Activated CD4-positive, alpha-beta T cell treated with anti-CD3 and anti-CD28 coated beads for 36 hours (primary cell): ENCODE results near the gene HUNK. TPM values are rescaled to one million over a fixed set of nuclear protein-coding genes. Genes with fewer than 3 reads are reported as not detected.

Experiments
- ATAC-seq: fragments of 200-7000 bp; cut with Tn5 transposase; one replicate; pipeline ENCODE4 v1.10.0; 2021; ENCODE audit warnings: mild to moderate bottlenecking, moderate library complexity
- CTCF ChIA-PET: fragments of 350-600 bp; sonication (Branson Sonifier 250); formaldehyde crosslinking; loops from one replicate; lab custom pipeline; 2021; ENCODE audit warnings: antibody characterized with exemption; lab: Charles Lee
- POLR2A ChIA-PET: fragments of 350-600 bp; sonication (Branson Sonifier 250); formaldehyde crosslinking; loops from one replicate; lab custom pipeline; 2021; ENCODE audit warnings: antibody characterized with exemption, inconsistent platforms; lab: Charles Lee
- DNase-seq: peaks from one replicate; pipeline ENCODE4 v3.0.0-alpha.2; 2020
- H3K27ac Mint-ChIP-seq: one replicate; pipeline ENCODE4 v1.8.0; 2021; ENCODE audit warnings: mixed read lengths
- H3K27me3 Mint-ChIP-seq: one replicate; pipeline ENCODE4 v1.8.0; 2021; ENCODE audit warnings: mixed read lengths
- H3K36me3 Mint-ChIP-seq: one replicate; pipeline ENCODE4 v1.8.0; 2021; ENCODE audit warnings: low read depth, mixed read lengths
- H3K4me1 Mint-ChIP-seq: one replicate; pipeline ENCODE4 v1.8.0; 2021; ENCODE audit warnings: mixed read lengths
- H3K4me3 Mint-ChIP-seq: one replicate; pipeline ENCODE4 v1.8.0; 2021; ENCODE audit warnings: mild to moderate bottlenecking, moderate library complexity, mixed read lengths
- H3K9me3 Mint-ChIP-seq: one replicate; pipeline ENCODE4 v1.8.0; 2021; ENCODE audit warnings: low read depth, mixed read lengths
- intact Hi-C, 2 experiments: fragments of 100-400 bp; cut with DNase I in 1 of 2; cut with micrococcal nuclease in 1 of 2; formaldehyde crosslinking; loops; one replicate each; pipeline versions ENCODE4 v1.14.2 to v1.15.1; 2022 to 2024; cut with DNase I, micrococcal nuclease
- total RNA-seq, 2 experiments: library from RNA; stranded (reverse); gene quantifications; one replicate each; pipeline ENCODE4 v1.2.3, GENCODE V29; 2021

HUNK gene
- total RNA-seq, result under 1 TPM; 0.02 to 0.27 TPM

DNA sequence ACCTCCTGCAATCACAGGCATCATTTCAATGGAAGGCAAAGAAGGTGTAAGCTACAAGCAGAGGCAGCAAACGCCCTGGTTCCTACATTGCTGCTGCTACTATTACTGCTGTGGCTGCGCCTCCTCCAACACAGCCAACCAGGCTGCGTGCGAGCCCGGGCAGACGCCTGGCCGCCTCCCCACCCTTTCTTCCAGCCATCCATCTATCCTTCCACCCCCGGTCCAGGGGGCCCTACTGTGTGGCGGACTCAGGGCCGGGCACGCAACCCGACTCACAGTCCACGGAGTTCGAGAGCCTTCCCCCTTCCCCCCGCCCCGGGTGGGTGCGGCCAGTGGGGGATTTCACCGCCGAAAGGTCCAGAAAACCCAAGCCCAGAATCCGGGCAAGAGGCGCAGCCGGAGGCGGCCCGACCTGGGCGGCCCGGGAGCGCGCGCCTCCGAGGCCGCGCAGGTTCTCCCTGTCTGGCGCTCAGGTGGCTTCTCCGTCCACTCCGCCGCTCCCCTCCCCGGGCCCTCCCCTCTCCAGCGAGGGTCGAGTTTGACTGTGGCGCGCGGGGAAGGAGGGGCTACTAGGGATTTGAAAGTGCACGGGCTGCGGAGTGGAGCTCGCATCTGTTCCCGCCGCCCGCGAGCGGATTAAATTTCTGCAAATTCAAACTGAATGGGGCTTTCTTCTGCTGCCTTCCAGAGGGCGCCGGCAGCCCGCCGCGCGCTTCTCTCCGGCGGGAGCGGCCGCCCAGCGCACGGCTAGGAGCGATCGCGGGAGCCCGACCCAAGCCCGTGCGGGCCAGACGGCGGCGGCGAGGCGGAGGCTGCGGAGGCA is at the start of gene HUNK:
TSS of gene HUNK (plus strand) at position 569 of the 823 bp plus-strand sequence. CDS start 655 bp downstream, outside the sequence.
- POLR2A ChIA-PET, result no interaction called here
- intact Hi-C loops, result loop anchor here in 1 of 2 experiments (2.0 to 10.0 kb wide), 3 partner anchors 85 to 712 kb away; partner anchors contain the start of genes MIS18A and TCP10L
- peak; percentile 45 for ATAC-seq

DNA sequence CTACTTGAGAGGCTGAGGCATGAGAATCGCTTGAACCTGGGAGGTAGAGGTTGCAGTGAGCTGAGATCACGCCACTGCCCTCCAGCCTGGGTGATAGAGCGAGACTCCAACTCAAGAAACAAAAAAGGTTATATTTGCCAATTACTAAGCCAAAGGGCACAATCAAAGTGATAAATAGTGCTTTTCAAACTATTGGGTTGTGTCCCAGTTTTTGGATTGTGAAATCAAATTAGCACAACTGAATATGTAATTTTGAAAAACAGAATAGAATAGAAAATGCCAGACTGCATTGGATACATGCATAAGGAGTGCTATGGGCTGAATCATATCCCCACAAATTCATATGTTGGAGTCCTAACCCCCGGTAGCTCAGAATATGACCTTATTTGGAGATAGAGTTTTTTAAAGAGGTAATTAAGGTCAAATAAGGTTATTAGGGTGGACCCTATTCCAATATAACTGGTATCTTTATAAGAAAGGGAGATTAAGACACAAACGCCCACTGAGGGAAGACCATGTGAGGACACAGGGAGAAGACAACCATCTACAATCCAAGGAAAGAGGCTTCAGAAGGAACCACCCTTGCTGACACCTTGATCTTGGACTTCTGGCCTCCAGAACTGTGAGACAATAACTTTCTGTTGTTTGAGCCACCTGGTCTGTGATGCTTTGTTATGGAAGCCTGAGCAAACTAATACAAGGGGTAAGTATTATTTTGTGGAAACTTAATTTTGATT is 42.9 kb upstream of the HUNK start:
- no peak for DNase-seq
- intact Hi-C loops, result no loop called here
- H3K36me3 Mint-ChIP-seq, result no peaks in the 10 kb centered on the region
- no peak overlapping the region for H3K4me3 Mint-ChIP-seq
- no peak overlapping the region for H3K27ac Mint-ChIP-seq
- no peaks in the 10 kb centered on the region for H3K9me3 Mint-ChIP-seq
- ChIA-PET CTCF (no interaction called here), POLR2A (no interaction called here)
- ATAC-seq, result no peak
- peaks cover 5% of the 10 kb centered on the region for H3K27me3 Mint-ChIP-seq
- H3K4me1 Mint-ChIP-seq, result no peaks in the 10 kb centered on the region

More for the DNA sequence above, at the start of gene HUNK:
- CTCF ChIA-PET, result interaction anchor here (0.6 to 1.5 kb wide), 3 partner anchors 17 to 385 kb away, joined by 3 read pairs; no protein-coding TSS in a partner anchor
- Mint-ChIP-seq H3K27me3 (peaks cover 52% of the 10 kb centered on the region), H3K9me3 (no peaks in the 10 kb centered on the region), H3K27ac (no peak within 1 kb of the TSS), H3K36me3 (no peaks in the 10 kb centered on the region), H3K4me1 (peaks cover 6% of the 10 kb centered on the region), H3K4me3 (peak within 1 kb of the TSS; percentile 68)
- peak; percentile 37 for DNase-seq

DNA sequence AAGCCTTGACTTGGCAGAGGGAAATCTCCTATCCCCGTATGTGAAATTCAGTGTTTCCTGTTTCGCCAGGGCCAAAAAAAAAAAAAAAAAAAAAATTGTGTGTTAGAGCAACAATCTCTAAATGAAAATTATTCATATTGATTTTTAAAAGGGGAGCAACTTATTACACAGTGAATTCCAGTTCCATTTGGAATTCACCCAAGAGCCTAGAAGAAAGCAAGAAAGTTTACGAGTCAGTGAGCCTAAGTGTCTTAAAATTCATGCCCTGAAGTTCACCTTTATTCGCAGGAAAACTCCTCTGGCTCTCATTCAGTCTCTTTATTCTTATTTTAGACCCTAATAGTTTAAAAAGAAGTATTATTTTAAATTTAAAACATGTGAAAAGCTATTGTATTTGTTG is 42.1 kb upstream of the HUNK start:
- Mint-ChIP-seq H3K4me1 (no peaks in the 10 kb centered on the region), H3K4me3 (no peak overlapping the region), H3K36me3 (no peaks in the 10 kb centered on the region), H3K9me3 (no peaks in the 10 kb centered on the region), H3K27ac (no peak overlapping the region), H3K27me3 (peaks cover 8% of the 10 kb centered on the region)
- ChIA-PET POLR2A (no interaction called here), CTCF (no interaction called here)
- ATAC-seq, result no peak
- intact Hi-C loops, result no loop called here
- no peak for DNase-seq

- CTCF ChIA-PET, result no interaction called here
- H3K4me1 Mint-ChIP-seq, result no peaks in the 10 kb centered on the region
These were observed 35.8 kb upstream of the HUNK start for GRCh38 chr21:31837041-31837440.

DNA sequence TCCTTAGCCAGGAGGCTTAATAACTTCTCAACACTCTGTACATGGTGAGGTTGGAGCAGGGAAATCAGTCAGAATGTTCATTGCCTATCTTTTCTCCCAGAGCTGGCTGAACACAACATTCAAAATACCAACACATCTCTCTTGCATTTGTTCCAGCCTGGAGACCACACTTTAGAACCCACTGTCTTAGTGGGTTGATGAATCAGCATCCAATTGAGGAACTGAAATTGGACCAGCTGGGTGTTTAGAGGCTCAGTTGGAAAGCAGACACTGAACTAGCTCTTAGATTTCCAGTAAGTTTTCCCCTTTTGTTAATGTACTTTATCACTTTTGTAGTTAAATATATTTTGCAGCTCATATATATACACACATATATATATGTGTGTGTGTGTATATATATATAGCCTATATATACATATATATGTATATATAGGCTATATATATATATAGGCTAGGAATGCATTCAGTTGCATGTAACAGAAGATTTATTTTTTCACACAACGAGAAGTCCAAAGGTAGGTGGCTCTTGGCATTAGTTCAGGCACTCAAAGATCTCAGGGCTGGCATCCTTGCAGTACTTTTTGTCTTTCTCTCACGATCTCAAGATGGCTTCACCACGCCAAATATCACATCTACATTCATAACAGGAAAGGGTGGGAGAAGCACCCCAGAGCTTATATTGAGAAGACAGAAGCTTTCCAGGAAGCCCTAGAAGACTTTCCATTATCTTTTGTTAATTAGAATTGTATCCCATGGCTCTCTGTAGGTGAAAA is 35.0 kb upstream of the HUNK start:
- intact Hi-C loops, result no loop called here
- CTCF ChIA-PET, result no interaction called here
- POLR2A ChIA-PET, result no interaction called here

More at GRCh38 chr21:31837041-31837440, 35.8 kb upstream of the HUNK start:
- DNase-seq, result no peak
- POLR2A ChIA-PET, result no interaction called here
- no peak overlapping the region for H3K27ac Mint-ChIP-seq
- H3K27me3 Mint-ChIP-seq, result peaks cover 16% of the 10 kb centered on the region
- intact Hi-C loops, result no loop called here
- H3K4me3 Mint-ChIP-seq, result no peak overlapping the region
- no peak for ATAC-seq
- H3K9me3 Mint-ChIP-seq, result no peaks in the 10 kb centered on the region
- no peaks in the 10 kb centered on the region for H3K36me3 Mint-ChIP-seq

GRCh38 chr21:31838586-31839355 is 34.0 kb upstream of the HUNK start:
- ATAC-seq (no peak), DNase-seq (no peak)
- Mint-ChIP-seq H3K27ac (no peak overlapping the region), H3K27me3 (peaks cover 18% of the 10 kb centered on the region), H3K4me1 (no peaks in the 10 kb centered on the region), H3K9me3 (no peaks in the 10 kb centered on the region), H3K4me3 (no peak overlapping the region), H3K36me3 (no peaks in the 10 kb centered on the region)
- ChIA-PET CTCF (interaction anchor here (1.2 kb wide), 1 partner anchor 53 kb away, joined by 3 read pairs; no protein-coding TSS in a partner anchor), POLR2A (no interaction called here)
- intact Hi-C loops, result no loop called here

More for the DNA sequence above, 35.0 kb upstream of the HUNK start:
- DNase-seq (no peak), ATAC-seq (no peak)
- peaks cover 15% of the 10 kb centered on the region for H3K27me3 Mint-ChIP-seq
- H3K4me1 Mint-ChIP-seq, result no peaks in the 10 kb centered on the region
- H3K9me3 Mint-ChIP-seq, result no peaks in the 10 kb centered on the region
- H3K4me3 Mint-ChIP-seq, result no peak overlapping the region
- no peak overlapping the region for H3K27ac Mint-ChIP-seq
- no peaks in the 10 kb centered on the region for H3K36me3 Mint-ChIP-seq

DNA sequence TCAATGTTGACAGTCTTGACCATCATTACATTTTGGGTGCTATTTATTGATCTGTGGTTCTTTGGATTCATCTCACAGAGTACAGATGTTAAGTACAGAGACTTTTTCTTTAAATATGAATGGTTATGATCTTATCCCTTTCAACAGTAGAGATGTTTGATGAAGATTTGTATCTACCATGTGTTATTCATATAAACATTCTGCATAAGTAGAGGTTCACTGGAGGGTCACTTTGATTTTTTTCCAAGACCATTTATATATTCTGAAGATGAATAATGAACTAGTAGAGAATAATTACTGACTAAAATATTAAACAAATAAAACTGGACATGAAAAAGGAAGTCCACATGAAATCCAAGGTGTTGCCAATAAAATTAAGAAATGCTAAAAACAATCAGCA is 28.6 kb upstream of the HUNK start:
- no peaks in the 10 kb centered on the region for H3K9me3 Mint-ChIP-seq
- no peak overlapping the region for H3K27ac Mint-ChIP-seq
- no peak for ATAC-seq
- no peak overlapping the region for H3K4me3 Mint-ChIP-seq
- ChIA-PET POLR2A (no interaction called here), CTCF (no interaction called here)
- H3K27me3 Mint-ChIP-seq, result peaks cover 20% of the 10 kb centered on the region
- no peak for DNase-seq
- no peaks in the 10 kb centered on the region for H3K36me3 Mint-ChIP-seq
- H3K4me1 Mint-ChIP-seq, result no peaks in the 10 kb centered on the region
- intact Hi-C loops, result no loop called here

GRCh38 chr21:31845151-31845729 is 27.6 kb upstream of the HUNK start:
- H3K27me3 Mint-ChIP-seq, result peaks cover 21% of the 10 kb centered on the region
- H3K36me3 Mint-ChIP-seq, result no peaks in the 10 kb centered on the region
- no peaks in the 10 kb centered on the region for H3K9me3 Mint-ChIP-seq
- no peak overlapping the region for H3K27ac Mint-ChIP-seq
- H3K4me3 Mint-ChIP-seq, result no peak overlapping the region
- ChIA-PET CTCF (interaction anchor here (1.2 kb wide), 1 partner anchor 10 kb away, joined by 3 read pairs; no protein-coding TSS in a partner anchor), POLR2A (no interaction called here)
- no peaks in the 10 kb centered on the region for H3K4me1 Mint-ChIP-seq
- ATAC-seq (no peak), DNase-seq (no peak)
- intact Hi-C loops, result no loop called here

DNA sequence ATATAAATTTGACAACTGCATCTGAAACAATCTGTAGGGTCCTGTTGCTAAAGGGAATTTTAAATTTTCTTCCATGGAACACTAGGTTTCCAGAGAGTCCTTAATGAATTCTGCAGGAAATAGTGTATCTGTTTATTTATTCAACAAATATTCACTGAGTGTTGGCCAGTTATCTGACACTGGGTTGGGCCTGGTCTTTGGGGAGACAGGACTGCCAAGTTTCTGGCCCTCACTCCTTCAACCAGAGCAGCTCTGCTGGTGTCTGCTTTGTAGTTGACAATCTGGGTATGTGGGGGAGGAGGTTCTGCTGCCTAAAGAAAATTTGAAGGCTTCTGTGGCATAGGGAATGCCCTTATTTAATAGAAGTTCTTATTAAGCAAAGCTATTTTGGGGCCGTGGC is 26.1 kb upstream of the HUNK start:
- DNase-seq (no peak), ATAC-seq (no peak)
- H3K36me3 Mint-ChIP-seq, result no peaks in the 10 kb centered on the region
- POLR2A ChIA-PET, result no interaction called here
- H3K9me3 Mint-ChIP-seq, result no peaks in the 10 kb centered on the region
- CTCF ChIA-PET, result no interaction called here
- H3K27me3 Mint-ChIP-seq, result peaks cover 27% of the 10 kb centered on the region
- intact Hi-C loops, result no loop called here
- no peak overlapping the region for H3K27ac Mint-ChIP-seq
- H3K4me3 Mint-ChIP-seq, result no peak overlapping the region
- H3K4me1 Mint-ChIP-seq, result no peaks in the 10 kb centered on the region

DNA sequence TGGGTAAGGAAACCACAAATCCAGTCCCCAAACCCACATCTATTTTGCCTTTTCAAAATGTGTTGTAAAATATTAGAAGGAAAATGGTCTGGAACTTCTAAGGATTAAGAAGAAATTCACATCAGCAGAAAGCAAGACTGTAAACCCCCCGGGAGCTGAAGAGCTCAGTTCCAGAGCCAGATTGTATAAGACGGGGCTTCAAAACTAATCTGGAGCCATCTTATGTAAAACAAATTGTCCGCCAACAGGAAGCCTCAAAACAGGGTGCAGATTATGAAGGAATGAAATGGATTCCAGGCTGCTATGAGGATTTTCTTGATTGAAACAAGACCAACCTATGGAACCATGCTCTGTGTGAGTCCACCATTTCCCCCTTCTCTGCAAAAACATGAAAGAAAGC is 25.1 kb upstream of the HUNK start:
- Mint-ChIP-seq H3K36me3 (no peaks in the 10 kb centered on the region), H3K4me3 (no peak overlapping the region), H3K4me1 (no peaks in the 10 kb centered on the region), H3K27ac (no peak overlapping the region), H3K9me3 (no peaks in the 10 kb centered on the region), H3K27me3 (peaks cover 26% of the 10 kb centered on the region)
- intact Hi-C loops, result no loop called here
- DNase-seq (no peak), ATAC-seq (no peak)
- ChIA-PET POLR2A (no interaction called here), CTCF (interaction anchor here (0.5 to 1.5 kb wide), 2 partner anchors 18 to 62 kb away, joined by 3 to 4 read pairs; no protein-coding TSS in a partner anchor)
